VCaP (cell line): ENCODE results near the gene ZDHHC22.

ENCODE experiments used
- H3K27ac ChIP-seq: fragments of 450-650 bp; 2 replicates; pipeline ENCODE4 v1.5.1; 2017
- TF ChIP-seq, protein P1 (sequence below): fragments of 450-650 bp; conservative IDR thresholded peaks from 2 replicates; pipeline ENCODE4 v1.5.1; 2017; ENCODE audit warnings: mild to moderate bottlenecking, moderate library complexity

ZDHHC22 gene

DNA sequence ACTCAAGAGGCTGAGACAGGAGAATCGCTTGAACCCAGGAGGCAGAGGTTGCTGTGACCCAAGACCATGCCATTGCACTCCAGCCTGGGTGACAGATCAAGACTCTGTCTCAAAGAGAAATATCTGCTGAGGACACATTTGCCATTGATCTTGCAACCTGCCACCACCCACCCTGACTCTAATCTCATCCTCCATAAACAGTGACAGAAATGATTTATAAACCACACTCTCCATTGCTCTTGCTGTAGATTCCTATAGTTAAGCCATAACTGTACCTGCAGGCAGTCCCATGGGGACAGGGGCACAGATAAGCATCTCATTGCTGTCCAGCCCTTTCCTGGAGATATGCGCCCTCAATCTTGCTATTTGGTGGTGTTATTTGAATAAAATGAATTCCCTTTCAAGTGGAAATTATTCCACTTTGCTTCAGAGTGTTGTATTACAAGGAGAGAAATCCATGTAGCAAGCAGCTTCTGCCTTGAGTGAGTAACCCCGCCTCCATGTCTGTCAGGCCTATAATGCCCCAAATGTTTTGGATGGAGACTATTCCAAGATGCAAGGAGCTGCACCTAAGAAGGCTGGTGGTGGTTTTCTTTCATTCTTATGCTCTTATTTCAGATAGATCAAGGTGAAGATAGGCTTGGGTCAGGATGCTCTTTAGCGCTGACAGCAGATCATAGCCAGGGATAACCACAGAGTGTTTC, 3.0 kb upstream of the ZDHHC22 start:
- H3K27ac ChIP-seq: no peak overlapping the region
- TF ChIP-seq, protein P1, sequence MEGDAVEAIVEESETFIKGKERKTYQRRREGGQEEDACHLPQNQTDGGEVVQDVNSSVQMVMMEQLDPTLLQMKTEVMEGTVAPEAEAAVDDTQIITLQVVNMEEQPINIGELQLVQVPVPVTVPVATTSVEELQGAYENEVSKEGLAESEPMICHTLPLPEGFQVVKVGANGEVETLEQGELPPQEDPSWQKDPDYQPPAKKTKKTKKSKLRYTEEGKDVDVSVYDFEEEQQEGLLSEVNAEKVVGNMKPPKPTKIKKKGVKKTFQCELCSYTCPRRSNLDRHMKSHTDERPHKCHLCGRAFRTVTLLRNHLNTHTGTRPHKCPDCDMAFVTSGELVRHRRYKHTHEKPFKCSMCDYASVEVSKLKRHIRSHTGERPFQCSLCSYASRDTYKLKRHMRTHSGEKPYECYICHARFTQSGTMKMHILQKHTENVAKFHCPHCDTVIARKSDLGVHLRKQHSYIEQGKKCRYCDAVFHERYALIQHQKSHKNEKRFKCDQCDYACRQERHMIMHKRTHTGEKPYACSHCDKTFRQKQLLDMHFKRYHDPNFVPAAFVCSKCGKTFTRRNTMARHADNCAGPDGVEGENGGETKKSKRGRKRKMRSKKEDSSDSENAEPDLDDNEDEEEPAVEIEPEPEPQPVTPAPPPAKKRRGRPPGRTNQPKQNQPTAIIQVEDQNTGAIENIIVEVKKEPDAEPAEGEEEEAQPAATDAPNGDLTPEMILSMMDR: no peak

DNA sequence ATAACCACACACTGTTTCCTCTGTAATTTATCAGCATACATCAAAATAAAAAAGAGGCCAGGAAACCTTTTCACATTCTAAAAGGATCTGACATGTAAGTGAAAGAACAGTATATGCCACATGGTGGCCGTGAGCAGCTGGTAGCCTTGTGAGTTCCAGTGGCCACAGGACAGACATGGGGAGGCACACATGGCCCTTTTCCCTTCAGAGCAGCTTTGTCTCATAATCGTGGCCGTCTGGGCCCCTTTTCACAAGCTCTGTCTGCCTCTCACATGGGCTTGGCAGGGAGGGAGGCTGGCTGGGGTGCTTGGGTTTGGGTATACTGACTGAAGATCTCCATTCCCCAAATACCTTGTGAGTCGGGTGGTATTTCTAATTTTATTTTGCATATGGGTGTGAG, 1.5 kb upstream of the ZDHHC22 start:
- TF ChIP-seq, protein P1: no peak
- H3K27ac ChIP-seq: no peak overlapping the region

DNA sequence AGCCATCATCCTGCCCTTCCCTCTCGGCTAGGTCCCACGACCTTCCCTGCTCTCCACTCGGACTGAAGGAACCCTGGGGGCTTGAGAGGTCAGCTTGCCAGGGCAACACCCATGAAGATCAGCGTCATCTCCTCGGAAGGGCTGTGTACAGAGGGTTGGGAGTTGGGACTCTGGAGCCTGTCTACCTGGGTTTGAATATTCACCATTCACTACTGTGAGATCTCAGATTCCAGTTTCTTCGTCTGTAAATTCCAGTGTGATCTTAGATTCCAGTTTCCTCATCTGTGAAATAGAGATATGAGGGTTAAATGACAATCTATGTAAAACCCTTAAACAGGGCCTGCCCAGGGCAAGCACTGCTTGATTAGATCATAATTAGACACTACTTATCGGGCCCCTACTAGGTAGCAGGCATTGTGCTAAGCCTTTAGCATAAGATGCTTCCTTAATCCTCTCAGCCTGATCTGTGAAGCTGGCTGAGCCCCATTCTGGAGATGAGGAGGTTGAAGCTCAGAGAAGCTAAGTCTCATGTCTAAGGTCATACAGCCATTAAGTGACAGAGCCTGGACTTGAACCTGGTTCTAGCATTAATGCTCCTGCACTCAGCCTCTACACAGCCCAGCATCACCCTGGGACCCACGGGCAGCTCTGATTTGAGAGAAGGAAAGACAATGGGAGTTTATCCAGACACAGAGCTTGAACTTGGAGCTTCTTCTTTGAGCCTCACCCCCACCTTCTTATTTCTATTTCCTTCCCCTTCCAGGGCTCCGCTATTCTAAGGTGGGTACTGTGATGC, 612 bp upstream of the ZDHHC22 start:
- TF ChIP-seq, protein P1: no peak
- H3K27ac ChIP-seq: no peak overlapping the region

DNA sequence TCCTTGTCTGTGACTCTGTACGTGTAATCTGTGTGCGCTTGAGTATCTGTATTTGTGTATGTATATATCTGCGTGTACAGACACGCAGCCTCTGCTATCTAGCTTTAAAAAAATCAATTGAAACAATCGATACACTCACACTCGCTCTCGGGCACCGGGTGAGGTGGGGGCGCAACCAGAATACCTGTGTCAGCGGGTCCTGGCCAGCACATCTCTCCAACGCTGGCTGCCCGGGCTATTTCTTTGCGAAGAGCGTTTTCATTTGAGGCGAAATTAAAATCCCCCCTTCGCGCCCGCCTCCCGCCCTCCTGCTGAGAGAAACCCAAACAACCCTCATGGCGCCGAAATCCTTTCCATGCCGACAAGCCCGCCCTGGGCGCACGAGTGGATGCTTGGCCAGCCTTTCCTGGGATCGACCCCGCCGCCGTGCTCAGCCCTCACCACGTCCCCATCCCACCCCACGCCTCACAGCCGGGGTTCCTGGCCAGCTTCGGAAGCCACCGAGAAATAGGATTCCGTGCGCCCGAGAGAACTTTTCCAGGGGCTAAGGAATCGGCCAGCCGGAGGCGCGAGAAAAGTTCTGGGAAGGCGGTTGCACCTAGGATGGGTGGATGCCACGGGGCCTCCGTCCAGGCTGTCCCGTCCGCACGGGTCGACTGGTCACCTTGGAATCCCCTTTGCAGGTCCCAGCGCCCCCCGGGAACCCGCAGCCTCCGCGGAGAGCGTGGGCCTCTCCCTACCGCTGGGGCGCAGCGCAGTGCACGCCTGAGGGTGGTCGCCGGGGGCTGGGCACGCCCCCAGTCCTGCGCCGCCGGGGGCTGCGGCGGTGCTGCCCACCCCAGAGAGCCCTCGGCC, 1.0 kb downstream of the ZDHHC22 start:
- TF ChIP-seq, protein P1: no peak
- H3K27ac ChIP-seq: no peak overlapping the region

DNA sequence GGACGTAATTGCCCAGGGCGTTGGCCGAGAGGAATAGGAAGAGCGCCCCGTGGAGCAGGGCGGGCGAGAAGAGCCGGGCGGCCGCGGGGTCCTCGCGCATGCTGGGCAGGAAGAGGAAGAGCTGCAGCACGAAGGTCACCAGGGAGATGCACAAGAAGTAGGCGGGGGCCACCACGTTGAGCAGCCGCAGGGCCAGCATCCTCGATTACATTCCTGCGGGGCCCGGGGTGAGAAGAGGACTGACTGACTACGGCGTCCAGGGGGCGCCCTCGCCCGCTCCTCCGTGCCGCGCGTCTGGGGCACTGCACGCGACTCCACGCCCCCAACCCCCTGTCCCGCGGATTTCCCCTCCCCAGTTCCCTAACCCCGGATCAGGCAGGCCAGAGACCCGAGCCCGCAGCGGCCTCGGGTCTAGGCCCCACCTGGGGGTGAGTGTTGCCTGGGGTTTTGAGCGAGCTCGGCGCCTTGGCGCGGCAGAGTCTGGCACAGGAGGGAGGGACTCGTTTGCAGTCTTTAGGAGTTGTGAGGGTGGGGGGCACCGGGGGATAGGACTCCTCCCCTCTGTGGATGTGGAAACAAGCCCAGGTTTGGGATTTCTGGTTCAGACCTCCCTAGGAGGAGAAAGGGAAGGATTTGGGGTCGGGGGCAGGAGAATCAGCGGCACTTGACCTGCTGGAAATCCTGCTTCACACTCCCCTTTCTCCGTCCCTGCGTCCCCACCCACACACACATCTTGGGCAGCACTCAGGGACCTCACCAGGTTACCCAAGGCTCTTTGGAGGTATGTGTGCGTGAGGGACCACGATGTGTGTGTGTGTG, 1.8 kb downstream of the ZDHHC22 start:
- H3K27ac ChIP-seq: no peak overlapping the region
- TF ChIP-seq, protein P1: peak; percentile 86

DNA sequence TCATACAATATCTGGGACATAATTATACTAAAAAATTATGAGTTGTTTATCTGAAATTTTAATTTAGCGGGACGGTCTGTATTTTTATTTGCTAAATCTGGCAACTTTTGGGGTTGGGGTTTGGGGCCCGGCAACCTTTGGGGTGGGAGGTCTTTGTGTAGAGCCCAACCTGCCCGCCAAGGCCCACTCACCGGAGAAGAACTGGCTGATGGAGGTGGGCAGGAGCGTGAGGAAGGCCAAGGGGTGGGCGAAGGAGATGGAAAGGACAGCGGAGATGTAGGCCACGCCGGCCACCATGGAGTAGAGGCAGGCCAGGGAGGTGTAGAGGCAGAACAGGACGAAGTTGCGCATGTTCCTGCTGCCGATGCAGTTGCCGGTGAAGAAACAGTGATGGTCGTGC, 2.6 kb downstream of the ZDHHC22 start:
- TF ChIP-seq, protein P1: no peak
- H3K27ac ChIP-seq: no peak overlapping the region
